HepG2 (cell line): ENCODE data around the gene IFIT5. TPM values are rescaled to one million over a fixed set of nuclear protein-coding genes. Genes with fewer than 3 reads are reported as not detected.

Experiments
- BRCA1 ChIP-seq: sonication (generic); formaldehyde crosslinking; IDR thresholded peaks from 2 replicates; pipeline ENCODE4 v1.4.0; 2020; ENCODE audit warnings: missing genetic modification reagents
- CEBPG ChIP-seq: IDR thresholded peaks from 2 replicates; pipeline ENCODE4 v1.6.1; 2016
- CREM ChIP-seq, 2 experiments: sonication (generic) in 1 of 2; formaldehyde crosslinking in 1 of 2; IDR thresholded peaks; 2 replicates each; pipeline versions ENCODE4 v1.4.0 to v1.6.1; 2016 to 2020; ENCODE audit warnings: antibody characterized with exemption in 1 of 2, mild to moderate bottlenecking in 1 of 2, missing genetic modification reagents in 1 of 2
- MAZ ChIP-seq, 2 experiments: sonication (generic) in 1 of 2; formaldehyde crosslinking in 1 of 2; IDR thresholded peaks; 2 replicates each; pipeline versions ENCODE4 v1.5.0 to v1.6.1; 2012 to 2020; ENCODE audit warnings: low read depth in 2 of 2, mild to moderate bottlenecking in 2 of 2, borderline replicate concordance in 1 of 2, improper control_type of control experiment in 1 of 2, low read length in 1 of 2, missing genetic modification reagents in 1 of 2, moderate library complexity in 1 of 2
- NCOA5 ChIP-seq: sonication (generic); formaldehyde crosslinking; IDR thresholded peaks from 2 replicates; pipeline ENCODE4 v1.4.0; 2020; ENCODE audit warnings: missing genetic modification reagents
- NFIC ChIP-seq: IDR thresholded peaks from 2 replicates; pipeline ENCODE4 v1.6.1; 2012; ENCODE audit warnings: mild to moderate bottlenecking, low read length, inconsistent platforms
- NR2F6 ChIP-seq, 2 experiments: IDR thresholded peaks; 2 replicates each; pipeline ENCODE4 v1.6.1; 2016; ENCODE audit warnings: antibody characterized with exemption in 1 of 2, mild to moderate bottlenecking in 1 of 2
- RNF219 ChIP-seq: sonication (generic); formaldehyde crosslinking; IDR thresholded peaks from 2 replicates; pipeline ENCODE4 v1.5.0; 2020; ENCODE audit warnings: mild to moderate bottlenecking, missing genetic modification reagents
- ZNF263 ChIP-seq: sonication (generic); formaldehyde crosslinking; IDR thresholded peaks from 2 replicates; pipeline ENCODE4 v1.4.0; 2020; ENCODE audit warnings: missing genetic modification reagents
- ZNF562 ChIP-seq: sonication (generic); formaldehyde crosslinking; IDR thresholded peaks from 2 replicates; pipeline ENCODE4 v1.8.0; 2022; ENCODE audit warnings: missing genetic modification reagents, borderline replicate concordance
- ZNF567 ChIP-seq: sonication (generic); formaldehyde crosslinking; IDR thresholded peaks from 2 replicates; pipeline ENCODE4 v1.8.1; 2023; ENCODE audit warnings: mild to moderate bottlenecking, missing genetic modification reagents, borderline replicate concordance
- ZNF776 ChIP-seq: sonication (generic); formaldehyde crosslinking; IDR thresholded peaks from 2 replicates; pipeline ENCODE4 v1.4.0; 2020; ENCODE audit warnings: mild to moderate bottlenecking, missing genetic modification reagents
- ZNF792 ChIP-seq: IDR thresholded peaks from 2 replicates; pipeline ENCODE4 v1.6.1; 2016
- polyA plus RNA-seq, 8 experiments: library from polyadenylated mRNA; depleted of rRNA in 3 of 8; stranded (reverse) in 7 of 8; unstranded in 1 of 8; fragments of >200 nt; fragmentation: Illumina TruSeq in 4 of 8; extraction: Trizol in 4 of 8; gene quantifications; 2 replicates each; pipeline versions ENCODE4 v1.2.1 to v1.2.3, GENCODE V29; 2011 to 2016; ENCODE audit warnings: low read depth in 4 of 8, missing spikeins in 1 of 8, mixed read lengths in 1 of 8; ENCODE audit not compliant: insufficient read depth in 1 of 8
- total RNA-seq, 5 experiments: library from RNA; depleted of rRNA; stranded (reverse); fragments of >200 nt; fragmentation: Illumina TruSeq; extraction: Trizol; gene quantifications; 2 replicates each; pipeline ENCODE4 v1.2.3, GENCODE V29; 2016; ENCODE audit warnings: low read depth in 1 of 5
- TF ChIP-seq, protein P1 (sequence below): sonication (generic); formaldehyde crosslinking; IDR thresholded peaks from 2 replicates; pipeline ENCODE4 v1.5.0; 2020; ENCODE audit warnings: mild to moderate bottlenecking, missing genetic modification reagents, borderline replicate concordance
- TF ChIP-seq, protein P2 (sequence below): sonication (generic); formaldehyde crosslinking; IDR thresholded peaks from 2 replicates; pipeline ENCODE4 v1.8.0; 2023; ENCODE audit warnings: mild to moderate bottlenecking, missing genetic modification reagents

IFIT5 gene
- total and polyA plus RNA-seq, 2 of the 13 experiments (the other 11 are each of a cell fraction or from before 2014, with no cell fraction given), result 2.2 to 8.3 TPM

DNA sequence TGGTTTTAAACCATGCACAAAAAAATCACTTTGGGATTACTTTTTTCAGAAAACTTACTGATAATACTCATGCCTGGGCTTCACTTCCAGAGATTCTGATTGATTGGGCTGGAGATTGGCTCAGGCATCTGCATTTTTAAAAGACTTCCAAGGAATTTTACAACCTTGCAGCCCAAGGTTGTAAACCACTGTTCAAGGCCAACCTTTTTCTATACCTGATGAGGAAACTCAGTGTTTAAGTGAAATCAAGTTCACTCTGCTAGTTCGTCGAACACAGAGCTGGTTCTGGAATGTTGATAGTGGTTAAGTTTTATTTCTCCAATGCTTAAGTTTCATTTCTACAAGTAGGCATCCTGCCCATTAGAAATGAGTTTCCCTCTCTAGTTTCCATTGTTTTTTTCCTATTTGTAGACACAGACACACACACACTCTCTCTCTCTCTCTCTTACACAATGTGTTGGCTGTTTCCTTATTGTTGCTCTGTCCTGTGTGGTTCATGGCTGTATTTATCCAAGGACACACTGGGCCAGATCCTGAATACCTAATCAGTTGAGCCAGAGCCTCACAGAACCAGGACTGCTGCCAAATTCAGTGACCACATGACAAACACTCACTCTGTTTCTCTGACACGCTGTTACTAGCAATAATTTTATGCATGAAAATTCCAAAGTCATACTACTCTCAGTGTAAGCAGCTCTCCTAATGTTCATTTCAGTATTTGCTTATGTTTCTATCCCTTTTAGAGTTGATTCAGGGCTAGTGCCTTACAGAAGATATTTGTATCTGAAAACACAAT is 40.3 kb upstream of the IFIT5 start (continued):
- TF ChIP-seq, protein P1, sequence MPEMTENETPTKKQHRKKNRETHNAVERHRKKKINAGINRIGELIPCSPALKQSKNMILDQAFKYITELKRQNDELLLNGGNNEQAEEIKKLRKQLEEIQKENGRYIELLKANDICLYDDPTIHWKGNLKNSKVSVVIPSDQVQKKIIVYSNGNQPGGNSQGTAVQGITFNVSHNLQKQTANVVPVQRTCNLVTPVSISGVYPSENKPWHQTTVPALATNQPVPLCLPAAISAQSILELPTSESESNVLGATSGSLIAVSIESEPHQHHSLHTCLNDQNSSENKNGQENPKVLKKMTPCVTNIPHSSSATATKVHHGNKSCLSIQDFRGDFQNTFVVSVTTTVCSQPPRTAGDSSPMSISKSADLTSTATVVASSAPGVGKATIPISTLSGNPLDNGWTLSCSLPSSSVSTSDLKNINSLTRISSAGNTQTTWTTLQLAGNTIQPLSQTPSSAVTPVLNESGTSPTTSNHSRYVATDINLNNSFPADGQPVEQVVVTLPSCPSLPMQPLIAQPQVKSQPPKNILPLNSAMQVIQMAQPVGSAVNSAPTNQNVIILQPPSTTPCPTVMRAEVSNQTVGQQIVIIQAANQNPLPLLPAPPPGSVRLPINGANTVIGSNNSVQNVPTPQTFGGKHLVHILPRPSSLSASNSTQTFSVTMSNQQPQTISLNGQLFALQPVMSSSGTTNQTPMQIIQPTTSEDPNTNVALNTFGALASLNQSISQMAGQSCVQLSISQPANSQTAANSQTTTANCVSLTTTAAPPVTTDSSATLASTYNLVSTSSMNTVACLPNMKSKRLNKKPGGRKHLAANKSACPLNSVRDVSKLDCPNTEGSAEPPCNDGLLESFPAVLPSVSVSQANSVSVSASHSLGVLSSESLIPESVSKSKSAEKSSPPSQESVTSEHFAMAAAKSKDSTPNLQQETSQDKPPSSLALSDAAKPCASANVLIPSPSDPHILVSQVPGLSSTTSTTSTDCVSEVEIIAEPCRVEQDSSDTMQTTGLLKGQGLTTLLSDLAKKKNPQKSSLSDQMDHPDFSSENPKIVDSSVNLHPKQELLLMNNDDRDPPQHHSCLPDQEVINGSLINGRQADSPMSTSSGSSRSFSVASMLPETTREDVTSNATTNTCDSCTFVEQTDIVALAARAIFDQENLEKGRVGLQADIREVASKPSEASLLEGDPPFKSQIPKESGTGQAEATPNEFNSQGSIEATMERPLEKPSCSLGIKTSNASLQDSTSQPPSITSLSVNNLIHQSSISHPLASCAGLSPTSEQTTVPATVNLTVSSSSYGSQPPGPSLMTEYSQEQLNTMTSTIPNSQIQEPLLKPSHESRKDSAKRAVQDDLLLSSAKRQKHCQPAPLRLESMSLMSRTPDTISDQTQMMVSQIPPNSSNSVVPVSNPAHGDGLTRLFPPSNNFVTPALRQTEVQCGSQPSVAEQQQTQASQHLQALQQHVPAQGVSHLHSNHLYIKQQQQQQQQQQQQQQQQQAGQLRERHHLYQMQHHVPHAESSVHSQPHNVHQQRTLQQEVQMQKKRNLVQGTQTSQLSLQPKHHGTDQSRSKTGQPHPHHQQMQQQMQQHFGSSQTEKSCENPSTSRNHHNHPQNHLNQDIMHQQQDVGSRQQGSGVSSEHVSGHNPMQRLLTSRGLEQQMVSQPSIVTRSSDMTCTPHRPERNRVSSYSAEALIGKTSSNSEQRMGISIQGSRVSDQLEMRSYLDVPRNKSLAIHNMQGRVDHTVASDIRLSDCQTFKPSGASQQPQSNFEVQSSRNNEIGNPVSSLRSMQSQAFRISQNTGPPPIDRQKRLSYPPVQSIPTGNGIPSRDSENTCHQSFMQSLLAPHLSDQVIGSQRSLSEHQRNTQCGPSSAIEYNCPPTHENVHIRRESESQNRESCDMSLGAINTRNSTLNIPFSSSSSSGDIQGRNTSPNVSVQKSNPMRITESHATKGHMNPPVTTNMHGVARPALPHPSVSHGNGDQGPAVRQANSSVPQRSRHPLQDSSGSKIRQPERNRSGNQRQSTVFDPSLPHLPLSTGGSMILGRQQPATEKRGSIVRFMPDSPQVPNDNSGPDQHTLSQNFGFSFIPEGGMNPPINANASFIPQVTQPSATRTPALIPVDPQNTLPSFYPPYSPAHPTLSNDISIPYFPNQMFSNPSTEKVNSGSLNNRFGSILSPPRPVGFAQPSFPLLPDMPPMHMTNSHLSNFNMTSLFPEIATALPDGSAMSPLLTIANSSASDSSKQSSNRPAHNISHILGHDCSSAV (CRISPR knock-in tag), result no peak
- TF ChIP-seq ZNF263 (CRISPR knock-in tag) (no peak), ZNF776 (CRISPR knock-in tag) (no peak), NCOA5 (CRISPR knock-in tag) (no peak), CEBPG (CRISPR knock-in tag) (peak; percentile 94), ZNF792 (CRISPR knock-in tag) (peak; percentile 72; the same call in 1 of the 2 replicates), ZNF562 (no peak), BRCA1 (no peak), ZNF567 (CRISPR knock-in tag) (no peak), RNF219 (CRISPR knock-in tag) (no peak), NFIC (peak; percentile 57; the same call in 1 of the 2 replicates), NR2F6 (IDR thresholded peaks at IDR 0.05) (peak; percentile 76), NR2F6 (CRISPR knock-in tag; IDR thresholded peaks at IDR 0.05) (peak; percentile 91), MAZ (IDR thresholded peaks at IDR 0.05; ENCODE audit: borderline replicate concordance, low read depth, low read length) (no peak), MAZ (CRISPR knock-in tag; IDR thresholded peaks at IDR 0.05; ENCODE audit: low read depth) (no peak), CREM (IDR thresholded peaks at IDR 0.05) (peak; percentile 51; the same call in 1 of the 2 replicates), CREM (CRISPR knock-in tag; IDR thresholded peaks at IDR 0.05) (no peak)
- TF ChIP-seq, protein P2, sequence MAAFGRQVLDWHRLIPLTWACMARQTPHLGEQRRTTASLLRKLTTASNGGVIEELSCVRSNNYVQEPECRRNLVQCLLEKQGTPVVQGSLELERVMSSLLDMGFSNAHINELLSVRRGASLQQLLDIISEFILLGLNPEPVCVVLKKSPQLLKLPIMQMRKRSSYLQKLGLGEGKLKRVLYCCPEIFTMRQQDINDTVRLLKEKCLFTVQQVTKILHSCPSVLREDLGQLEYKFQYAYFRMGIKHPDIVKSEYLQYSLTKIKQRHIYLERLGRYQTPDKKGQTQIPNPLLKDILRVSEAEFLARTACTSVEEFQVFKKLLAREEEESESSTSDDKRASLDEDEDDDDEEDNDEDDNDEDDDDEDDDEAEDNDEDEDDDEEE, result no peak
